GM23338 (cell line): ENCODE results near the gene RPS19BP1.

Experiments used
- JUNB ChIP-seq: IDR thresholded peaks from one replicate; pipeline ENCODE4 v1.6.1; 2016; ENCODE audit warnings: antibody characterized with exemption; ENCODE audit not compliant: unreplicated experiment
- ZNF331 ChIP-seq: fragments of 250-450 bp; sonication (Bioruptor Pico); IDR thresholded peaks from 2 replicates; pipeline ENCODE4 v1.5.0; 2020; ENCODE audit warnings: low read depth, mild to moderate bottlenecking, moderate library complexity
- TF ChIP-seq, protein P1 (sequence below), 2 experiments: fragments of 200-600 bp in 1 of 2; sonication (generic) in 1 of 2; conservative IDR thresholded peaks; 2 replicates each; pipeline versions ENCODE4 v1.5.1 to v1.6.1; 2016 to 2017; ENCODE audit warnings: antibody characterized with exemption in 2 of 2, low read depth in 2 of 2, mild to moderate bottlenecking in 2 of 2, moderate library complexity in 1 of 2

DNA sequence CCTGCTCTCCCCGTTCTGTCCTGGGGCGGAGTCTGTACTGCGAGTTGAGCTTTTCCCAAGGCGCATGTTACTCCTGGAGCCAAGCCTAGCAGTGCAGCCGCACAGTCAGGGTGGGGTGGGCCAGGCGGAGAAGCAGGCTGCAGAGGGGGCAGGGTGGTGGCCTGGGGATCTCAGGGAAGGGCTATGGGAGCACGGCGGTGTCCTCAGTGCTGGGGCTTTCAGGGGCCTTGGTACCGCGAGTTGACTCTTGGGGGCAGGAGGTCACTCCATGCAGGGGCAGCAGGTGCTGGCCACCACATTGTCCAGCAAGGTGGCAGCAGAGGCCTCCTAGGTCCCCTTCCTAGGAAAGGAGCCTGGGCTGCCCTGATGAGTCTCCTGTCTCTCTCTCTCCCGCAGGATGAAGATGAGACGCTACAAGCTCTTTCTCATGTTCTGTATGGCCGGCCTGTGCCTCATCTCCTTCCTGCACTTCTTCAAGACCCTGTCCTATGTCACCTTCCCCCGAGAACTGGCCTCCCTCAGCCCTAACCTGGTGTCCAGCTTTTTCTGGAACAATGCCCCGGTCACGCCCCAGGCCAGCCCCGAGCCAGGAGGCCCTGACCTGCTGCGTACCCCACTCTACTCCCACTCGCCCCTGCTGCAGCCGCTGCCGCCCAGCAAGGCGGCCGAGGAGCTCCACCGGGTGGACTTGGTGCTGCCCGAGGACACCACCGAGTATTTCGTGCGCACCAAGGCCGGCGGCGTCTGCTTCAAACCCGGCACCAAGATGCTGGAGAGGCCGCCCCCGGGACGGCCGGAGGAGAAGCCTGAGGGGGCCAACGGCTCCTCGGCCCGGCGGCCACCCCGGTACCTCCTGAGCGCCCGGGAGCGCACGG lies 45.4 kb downstream of the RPS19BP1 start:
- TF ChIP-seq, protein P1, sequence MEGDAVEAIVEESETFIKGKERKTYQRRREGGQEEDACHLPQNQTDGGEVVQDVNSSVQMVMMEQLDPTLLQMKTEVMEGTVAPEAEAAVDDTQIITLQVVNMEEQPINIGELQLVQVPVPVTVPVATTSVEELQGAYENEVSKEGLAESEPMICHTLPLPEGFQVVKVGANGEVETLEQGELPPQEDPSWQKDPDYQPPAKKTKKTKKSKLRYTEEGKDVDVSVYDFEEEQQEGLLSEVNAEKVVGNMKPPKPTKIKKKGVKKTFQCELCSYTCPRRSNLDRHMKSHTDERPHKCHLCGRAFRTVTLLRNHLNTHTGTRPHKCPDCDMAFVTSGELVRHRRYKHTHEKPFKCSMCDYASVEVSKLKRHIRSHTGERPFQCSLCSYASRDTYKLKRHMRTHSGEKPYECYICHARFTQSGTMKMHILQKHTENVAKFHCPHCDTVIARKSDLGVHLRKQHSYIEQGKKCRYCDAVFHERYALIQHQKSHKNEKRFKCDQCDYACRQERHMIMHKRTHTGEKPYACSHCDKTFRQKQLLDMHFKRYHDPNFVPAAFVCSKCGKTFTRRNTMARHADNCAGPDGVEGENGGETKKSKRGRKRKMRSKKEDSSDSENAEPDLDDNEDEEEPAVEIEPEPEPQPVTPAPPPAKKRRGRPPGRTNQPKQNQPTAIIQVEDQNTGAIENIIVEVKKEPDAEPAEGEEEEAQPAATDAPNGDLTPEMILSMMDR (conservative IDR thresholded peaks at IDR 0.05; ENCODE audit: low read depth in 2 of 2) = 0 out of 4 replicates have a peak, but pooled peaks of 1 of the 2 experiments have one; percentile 3
- TF ChIP-seq JUNB (no peak), ZNF331 (CRISPR knock-in tag) (no peak)
